ENCODE measurements around the gene COMP.

DNA sequence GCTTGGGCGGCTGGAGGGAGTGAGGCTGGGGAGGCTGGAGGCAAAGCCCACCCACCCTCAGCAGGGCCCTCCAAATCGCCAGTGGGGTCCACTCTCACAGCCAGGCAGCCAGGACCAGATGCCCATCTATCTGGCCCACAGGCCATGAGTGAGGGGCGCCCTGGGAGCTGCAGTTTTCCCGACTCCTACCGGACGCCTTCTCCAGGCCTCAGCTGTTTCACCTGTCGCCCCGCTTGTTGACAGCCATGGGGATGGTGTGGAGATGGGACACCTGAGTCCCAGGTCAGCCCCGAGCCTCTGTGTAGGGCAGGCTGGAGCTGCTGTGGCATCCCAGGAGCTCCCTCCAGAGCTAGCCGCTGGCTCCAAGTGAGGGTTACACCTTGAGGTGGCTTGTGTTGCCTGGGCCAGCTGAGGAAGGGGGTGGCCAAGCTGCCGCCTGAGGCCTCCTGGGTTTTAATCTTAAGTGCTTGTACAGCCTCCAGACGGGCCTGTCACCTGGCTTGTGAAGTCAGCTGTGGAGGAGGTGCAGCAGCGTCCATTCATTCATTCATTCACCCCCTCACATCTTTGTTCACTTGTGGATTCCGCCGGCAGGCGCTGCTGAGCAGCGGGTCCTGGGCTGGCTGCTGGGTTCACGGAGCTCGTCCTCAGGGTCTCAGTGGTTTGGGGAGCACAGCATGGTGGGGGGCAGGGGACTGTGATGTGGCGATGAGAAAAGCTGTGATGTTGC lies 52.0 kb downstream of the COMP start:
- TF ChIP-seq, protein P1, sequence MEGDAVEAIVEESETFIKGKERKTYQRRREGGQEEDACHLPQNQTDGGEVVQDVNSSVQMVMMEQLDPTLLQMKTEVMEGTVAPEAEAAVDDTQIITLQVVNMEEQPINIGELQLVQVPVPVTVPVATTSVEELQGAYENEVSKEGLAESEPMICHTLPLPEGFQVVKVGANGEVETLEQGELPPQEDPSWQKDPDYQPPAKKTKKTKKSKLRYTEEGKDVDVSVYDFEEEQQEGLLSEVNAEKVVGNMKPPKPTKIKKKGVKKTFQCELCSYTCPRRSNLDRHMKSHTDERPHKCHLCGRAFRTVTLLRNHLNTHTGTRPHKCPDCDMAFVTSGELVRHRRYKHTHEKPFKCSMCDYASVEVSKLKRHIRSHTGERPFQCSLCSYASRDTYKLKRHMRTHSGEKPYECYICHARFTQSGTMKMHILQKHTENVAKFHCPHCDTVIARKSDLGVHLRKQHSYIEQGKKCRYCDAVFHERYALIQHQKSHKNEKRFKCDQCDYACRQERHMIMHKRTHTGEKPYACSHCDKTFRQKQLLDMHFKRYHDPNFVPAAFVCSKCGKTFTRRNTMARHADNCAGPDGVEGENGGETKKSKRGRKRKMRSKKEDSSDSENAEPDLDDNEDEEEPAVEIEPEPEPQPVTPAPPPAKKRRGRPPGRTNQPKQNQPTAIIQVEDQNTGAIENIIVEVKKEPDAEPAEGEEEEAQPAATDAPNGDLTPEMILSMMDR (conservative IDR thresholded peaks at IDR 0.05) = no peak
- no peak for TF ChIP-seq EZH2 (IDR thresholded peaks at IDR 0.05; ENCODE audit: low read depth)
